MV-4-11 (cell line): ENCODE measurements around the gene LRRIQ3.

Experiments
- DNase-seq: peaks from one replicate; lab custom pipeline; 2025; lab: John Stamatoyannopoulos, UW

Gene LRRIQ3

DNA sequence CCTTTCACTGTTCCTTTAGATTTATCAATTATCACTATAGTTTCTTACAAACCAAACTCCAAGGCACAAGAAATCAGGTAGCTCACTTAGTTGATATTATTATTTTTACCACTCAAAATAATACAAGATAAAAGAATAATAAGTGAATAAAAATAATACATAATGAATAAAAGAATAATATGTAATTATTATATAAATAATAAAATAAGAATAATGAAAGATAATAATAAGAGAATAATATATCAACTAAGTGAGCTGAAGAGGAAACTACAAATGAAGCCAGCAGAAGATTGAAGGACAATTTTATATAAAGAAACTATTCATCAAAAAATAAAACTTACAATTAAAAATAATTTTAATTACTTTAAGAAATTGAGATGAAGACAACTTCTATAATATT lies 90.6 kb downstream of the LRRIQ3 start:
- DNase-seq, result no peak

DNA sequence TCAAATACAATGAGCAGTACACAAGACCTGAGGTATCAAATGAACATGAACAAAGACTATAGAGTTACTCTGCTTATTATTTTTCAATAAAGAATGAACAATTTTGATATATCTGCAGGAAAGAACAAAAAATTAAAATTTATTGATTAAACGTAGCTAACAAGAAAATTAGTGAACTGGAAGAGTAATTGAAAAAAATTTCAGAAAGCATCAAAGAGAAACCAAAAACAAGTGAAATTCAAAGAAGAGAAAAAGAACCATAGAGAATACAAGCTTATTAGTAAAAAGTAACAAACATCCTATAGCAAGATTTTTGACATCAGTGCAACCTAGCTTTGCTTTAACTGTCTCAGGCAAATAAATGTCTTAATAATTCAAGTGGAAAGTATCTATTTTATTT lies 106.6 kb downstream of the LRRIQ3 start:
- no peak for DNase-seq

DNA sequence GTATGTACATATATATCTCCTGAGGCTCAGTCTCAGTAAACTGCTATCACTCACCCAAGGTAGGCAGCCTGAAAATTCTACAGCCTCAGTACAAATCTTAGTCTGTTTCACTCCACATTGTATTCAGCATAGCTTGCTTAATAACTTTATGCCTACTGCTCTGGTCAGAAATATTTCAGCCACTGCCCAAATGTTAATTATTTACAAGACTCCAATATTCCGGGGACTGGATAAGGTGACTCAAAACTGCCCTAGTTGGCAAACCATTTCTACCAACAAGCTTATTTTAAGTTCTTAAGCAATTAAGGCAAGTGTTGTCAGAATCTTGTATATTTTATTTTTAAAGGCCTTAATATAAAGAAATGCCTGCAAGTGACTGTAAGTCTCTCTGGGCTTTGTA lies 114.8 kb downstream of the LRRIQ3 start:
- DNase-seq, result no peak

DNA sequence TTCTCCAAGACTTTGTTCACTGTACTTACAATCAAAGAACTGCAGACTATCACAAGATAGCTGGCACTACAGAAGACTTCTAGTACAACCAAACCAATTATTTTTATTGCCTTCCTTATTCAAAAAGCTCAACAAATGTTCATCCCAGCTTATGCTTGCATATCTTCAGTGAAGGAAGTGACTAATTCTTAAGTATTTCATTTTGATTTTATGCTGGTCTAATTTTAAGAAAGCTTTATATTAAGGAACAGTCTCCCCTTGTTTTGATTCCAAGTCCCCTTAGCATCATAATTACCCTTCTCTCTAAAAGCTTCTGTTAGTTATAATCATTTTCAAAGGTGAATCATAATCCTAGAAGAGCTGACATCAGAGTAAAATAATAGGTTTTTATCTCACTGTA lies 132.9 kb downstream of the LRRIQ3 start:
- DNase-seq, result no peak

DNA sequence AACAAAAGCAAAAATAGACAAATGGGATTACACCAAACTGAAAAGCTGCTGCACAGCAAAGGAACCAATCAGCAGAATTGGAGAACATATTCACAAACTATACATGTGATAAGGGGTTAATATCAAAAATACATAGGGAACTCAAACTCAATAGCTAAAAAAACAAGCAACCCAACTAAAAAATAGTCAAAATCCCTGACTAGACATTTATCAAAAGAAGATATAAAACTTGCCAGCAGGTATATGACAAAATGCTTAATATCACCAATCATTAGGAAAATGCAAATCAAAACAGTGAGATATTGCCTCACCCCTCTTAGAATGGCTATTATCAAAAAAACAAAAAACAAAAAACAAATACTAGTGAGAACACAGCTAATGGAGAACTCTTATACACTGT lies 140.3 kb downstream of the LRRIQ3 start:
- DNase-seq, result no peak

DNA sequence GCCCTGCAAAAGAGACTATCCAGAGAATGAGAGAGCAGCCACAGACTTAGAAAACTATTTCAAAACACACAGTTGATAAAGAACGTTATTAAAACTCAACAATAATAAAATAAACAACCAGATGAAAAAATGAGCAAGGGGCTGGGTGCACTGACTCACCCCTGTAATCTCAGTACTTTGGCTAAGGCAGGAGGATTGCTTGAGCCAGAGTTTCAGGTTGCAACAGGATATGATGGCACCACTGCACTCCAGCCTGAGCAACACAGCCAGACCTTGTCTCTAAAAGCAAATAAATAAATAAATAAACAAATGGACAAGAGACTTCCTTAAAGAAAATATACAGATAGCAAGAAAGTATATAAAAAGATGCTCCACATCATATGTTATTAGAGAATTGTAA lies 144.6 kb downstream of the LRRIQ3 start:
- no peak for DNase-seq

DNA sequence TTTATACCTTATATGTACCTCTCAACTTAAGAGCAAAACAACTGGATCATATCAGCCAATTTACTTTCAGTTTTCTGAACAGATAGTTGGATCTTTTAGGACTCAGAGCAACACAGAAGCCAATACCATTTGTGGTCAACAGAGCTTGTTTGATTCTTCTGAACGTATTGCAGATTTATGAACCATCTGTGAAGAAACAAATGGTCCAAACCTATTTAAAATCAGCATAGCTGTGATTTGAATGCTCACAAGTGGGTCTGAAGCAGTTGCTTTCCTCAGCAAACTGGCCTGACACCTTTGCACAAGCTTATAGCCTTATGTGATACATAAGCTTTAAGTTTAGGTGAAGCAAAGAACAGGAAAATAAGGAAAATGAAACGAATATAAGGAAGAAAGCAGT lies 147.6 kb downstream of the LRRIQ3 start:
- no peak for DNase-seq

DNA sequence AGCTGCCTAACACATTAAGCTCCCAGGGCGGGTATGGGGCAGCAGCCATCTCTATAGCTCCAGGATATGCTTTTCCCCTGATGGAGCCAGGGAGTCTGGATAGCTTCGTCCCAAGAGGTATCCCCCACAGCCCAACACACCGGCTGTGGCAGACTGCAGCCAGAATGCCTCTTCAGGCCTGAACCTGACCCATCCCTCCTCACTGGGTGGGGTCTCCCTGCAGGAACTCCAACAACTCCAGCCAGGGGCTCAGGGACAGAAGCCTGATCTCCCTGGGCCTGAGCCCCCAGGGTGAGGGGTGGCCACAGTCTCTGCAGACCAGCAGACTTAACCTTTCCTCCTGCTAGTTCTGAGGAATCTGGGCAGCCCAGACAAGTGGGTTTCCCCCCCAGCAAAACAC lies 159.9 kb downstream of the LRRIQ3 start:
- no peak for DNase-seq

DNA sequence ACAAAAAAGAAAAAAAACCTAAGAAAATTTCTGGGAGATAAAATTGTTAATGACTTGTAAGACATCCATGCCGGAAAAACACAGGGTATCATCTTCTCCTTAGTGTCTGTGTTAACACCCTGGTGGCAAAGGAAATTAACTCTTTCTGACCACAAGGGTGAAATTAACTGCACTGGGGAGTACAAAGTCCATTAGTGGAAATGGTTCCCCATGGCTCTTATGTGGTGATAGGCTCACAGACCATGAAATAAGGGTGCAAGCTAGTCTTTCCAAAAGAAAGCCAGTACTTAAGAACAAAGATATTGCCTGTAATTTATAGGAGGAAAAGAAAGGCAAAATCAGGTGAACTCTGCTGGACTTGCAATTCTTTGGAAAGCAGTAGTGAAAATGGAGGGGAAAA lies 185.4 kb downstream of the LRRIQ3 start:
- no peak for DNase-seq

DNA sequence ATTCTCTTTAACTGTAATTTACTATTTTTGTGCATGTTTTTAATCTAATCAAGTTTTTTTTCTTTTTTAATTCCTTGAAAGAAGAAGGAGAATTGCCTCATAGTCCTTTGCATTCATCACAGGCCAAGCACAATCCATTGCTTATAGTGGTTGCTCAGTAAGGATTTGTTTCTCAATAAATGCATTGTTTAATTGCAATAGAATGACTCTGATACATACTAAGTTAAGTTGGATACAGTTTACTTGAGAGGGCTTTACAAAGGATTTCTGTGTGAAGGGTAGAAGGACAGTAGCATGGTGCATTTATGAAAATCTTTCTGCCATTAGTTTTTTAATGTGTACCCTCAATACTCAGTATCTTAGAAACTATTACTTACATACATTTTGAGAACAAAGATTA lies 186.2 kb downstream of the LRRIQ3 start:
- no peak for DNase-seq

DNA sequence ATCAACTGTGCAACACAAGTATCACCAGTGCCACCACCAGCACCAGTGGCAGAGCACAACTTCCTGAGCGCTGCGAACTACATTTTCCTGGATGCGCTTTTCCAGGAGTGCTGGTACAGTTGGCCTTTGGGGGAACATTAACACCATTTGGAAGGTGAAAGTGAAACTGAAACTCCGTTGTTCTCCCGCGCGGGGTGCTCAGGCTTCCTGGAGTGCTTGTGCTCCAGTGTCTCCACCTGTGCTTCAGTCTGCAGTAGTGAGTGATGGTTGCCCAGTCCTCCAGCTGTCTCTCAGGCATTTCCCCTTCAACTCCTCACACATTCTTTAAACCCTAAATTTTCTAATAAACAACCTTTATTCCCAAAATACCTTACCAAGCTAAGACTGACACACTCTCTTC lies 187.8 kb downstream of the LRRIQ3 start:
- no peak for DNase-seq

DNA sequence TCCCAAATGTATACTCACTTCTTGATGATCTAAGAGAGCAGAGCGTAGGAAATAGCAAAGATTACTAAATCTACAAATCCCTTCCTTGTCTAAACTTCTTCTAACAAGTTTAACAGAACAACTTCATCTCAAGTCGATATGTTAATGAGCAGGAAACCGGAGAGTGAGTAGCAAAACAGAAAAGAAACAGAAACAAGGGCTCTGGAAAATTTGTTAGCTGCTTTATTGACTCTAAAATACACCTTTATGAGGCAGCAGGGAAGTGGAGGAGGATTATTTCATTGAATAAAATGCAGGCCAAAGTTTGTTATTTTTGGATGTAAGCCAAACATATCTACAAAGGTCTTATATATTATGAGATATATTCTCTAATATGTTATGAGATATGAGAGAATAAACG lies 192.4 kb downstream of the LRRIQ3 start:
- no peak for DNase-seq

DNA sequence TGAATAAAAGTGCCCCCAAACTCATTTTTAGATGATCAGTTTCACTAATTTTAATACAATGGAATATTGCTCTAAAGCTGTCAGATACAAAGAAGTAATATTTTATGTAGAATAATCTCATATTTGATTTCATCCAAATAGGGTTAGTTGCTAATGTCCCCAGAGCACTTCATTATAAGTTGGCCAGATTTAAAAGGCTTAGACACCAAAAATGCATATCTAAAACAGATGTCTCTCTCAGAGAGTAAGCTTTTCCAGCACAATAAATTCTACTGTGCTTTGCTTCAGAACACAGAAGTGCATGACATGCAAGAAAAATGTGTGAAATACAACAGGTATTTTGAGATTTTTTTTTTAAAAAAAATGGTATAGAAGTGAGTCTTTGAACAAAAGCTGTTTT lies 194.2 kb downstream of the LRRIQ3 start:
- no peak for DNase-seq

DNA sequence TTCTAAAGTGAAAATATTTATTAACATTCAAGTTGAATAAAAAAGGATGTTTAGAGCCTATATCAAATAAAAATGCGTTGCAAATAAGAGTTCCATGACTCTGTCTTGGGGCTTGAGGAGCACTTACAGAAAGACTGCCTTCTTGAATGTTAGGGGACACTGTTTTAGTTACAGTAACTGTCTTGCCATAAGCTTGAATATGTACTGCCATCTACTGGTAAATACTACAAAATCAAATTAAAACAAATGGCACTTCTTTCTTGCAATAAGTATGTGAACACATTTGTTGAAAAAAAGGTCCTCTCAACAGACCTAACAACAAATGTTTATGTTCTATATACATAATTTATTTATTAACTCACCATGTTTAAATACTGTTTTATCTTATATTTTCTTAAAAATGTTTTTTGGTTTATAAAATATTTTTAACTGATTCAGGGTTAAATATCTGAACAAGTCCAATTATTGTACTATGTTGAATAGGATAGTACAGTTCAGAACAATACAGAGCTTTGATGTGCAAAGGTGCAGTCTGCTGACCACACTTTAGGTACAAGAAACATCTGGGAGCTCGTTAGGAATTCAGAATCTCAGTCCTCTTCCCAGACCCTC lies 199.5 kb downstream of the LRRIQ3 start:
- DNase-seq, result peak; percentile 44

DNA sequence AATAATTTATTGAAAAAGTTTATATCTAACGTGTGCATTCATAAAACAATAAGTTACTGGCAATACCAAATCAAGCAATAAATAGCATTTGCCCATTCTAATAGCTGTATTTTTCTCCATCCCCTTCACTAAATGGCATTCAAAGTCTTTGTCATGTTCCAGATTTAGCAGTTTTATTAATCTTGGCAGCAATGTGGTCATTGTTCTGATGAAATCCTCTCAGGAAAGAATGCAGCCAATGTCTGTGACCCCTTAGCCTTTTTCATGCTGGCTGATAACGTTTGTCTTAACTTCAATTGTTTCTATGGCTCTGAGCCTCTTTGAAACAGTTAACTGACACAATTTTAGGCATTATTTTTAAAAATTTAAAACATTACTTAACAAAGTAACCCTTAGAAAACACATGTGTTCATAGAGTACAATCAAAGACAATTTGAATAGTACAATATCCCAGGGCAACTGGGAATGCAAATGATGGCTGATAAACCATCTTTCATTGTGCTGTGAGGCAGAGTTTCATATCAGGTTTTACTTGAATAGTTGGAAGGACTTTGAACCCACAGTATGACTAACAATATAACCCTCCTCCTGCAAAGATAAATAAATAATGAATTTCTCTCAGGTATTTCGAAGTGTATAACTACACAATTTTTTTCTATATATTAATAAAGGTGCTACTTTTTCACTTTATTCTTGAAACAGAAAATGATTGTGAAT lies 217.5 kb downstream of the LRRIQ3 start:
- no peak for DNase-seq

DNA sequence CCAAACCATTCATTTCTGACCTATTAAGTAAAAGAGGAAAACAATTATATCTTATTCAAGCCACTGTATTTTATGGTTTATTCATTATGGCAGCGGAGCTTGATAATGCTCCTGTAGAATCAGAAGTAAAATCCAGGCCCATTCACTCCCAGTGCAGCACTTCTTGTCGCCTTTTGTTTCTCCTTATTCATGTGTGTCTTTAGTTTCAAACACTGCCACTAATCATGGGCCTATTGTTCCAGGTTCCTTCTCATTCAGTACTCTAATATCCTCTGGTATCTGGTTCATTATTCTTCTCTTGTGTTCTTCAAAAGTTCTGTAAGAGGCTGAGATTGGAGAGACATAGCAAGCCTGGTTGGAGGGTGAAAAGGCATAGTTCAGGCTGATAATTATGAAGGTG lies 218.3 kb downstream of the LRRIQ3 start:
- no peak for DNase-seq

DNA sequence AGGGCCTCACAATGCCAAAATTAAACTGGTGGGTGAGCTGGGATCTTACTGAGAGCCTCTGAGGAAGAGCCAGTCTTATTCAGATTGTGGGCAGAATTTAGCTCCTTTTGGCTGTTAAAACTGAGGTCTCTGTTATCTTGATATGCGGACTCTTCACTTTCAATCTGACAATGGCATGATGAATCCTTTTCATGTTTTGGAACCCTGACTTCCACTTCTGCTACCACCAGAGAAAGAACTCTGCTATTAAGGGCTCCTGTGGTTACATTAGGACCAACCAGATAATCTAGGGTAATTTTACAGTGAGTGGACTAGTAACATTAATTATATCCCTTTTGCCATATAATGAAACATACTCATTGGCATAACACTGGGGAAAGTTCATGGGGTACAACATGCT lies 219.0 kb downstream of the LRRIQ3 start:
- DNase-seq, result no peak
